ENCODE results near the gene TNFSF4.
"Not testable (repeated sequence)": the region's sequence is repeated elsewhere in the genome, so short reads cannot be mapped to it uniquely, and the experiment has no call there.

TNFSF4 gene

DNA sequence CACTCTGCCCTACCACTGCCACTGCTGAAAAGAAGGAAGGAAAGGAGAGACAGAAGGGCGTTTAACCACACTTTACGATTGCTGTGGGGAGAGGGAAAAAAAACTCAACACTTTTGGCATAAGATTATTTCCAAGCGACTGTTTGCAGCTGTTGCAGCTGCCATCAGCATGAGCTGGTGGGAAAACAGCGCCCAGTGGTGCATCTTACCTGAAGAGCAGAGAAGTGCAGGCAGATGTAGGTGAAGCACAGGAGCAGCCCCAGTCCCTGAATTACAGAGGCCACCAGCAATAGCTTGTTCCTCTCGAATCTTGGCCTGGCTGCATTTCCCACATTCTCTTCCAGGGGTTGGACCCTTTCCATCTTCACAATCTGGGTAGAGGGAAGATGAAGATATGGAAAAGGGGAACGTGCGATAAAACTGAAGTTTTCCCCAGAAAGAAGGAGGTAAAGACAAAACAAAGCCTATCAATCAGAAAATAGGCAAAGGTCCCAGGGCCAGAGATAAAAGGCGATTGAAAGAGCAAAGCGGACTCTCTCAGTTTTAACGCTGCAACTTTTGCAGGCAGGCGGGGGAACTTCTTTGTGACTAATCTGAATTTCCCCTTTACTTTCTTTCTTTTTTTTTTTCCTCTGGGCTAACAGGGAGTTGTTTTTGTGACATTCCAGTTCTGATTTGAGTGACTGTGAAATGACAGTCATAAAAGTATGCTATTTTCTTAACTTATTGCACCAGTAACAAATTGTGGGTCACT lies at the start of gene TNFSF4:
TSS of gene TNFSF4 (minus strand) at position 516 of the 753 bp plus-strand sequence. CDS start at position 361, 155 bp downstream.
- DNase-seq (ENCODE audit: low read depth in 1 of 2, low spot score in 1 of 2), result no peak

- DNase-seq (ENCODE audit: low read depth in 1 of 2, low spot score in 1 of 2), result no peak
These were observed 48.2 kb upstream of the TNFSF4 start for GRCh38 chr1:173255214-173255813.

GRCh38 chr1:173253046-173253445 lies 45.9 kb upstream of the TNFSF4 start:
- DNase-seq (ENCODE audit: low read depth in 1 of 2, low spot score in 1 of 2), result no peak

GRCh38 chr1:173249349-173249748 lies 42.2 kb upstream of the TNFSF4 start:
- no peak for DNase-seq (ENCODE audit: low read depth in 1 of 2, low spot score in 1 of 2)

DNA sequence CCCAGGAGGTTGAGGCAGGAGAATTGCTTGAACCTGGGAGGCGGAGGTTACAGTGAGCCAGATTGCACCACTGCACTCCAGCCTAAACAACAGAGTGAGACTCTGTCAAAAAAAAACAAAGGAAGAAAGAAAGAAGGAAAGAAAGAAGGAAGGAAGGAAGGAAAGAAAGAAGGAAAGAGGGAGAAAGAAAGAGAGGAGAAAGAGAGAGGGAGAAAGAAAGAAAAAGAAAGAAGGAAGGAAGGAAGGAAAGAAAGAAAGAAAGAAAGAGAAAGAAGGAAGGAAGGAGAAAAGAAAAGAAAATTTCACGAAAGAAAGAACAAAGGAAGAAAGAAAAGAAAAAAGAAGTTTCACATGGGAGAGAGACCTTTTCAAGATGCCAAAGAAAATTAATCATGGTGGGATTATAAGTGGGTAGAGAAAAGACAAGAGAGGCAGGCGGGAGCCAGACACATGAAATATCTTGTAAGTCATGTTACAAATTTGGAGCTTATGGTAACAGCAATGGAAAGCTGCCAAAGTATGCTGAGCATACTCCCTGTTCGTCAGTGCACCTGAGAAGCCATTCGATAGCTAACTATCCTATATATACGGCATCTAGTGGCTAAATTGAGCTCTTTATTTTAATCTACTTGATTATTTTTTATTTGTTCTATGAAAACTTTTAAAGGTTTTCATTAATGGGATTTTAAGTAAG lies 41.3 kb upstream of the TNFSF4 start:
- DNase-seq (ENCODE audit: low read depth in 1 of 2, low spot score in 1 of 2), result no peak

DNA sequence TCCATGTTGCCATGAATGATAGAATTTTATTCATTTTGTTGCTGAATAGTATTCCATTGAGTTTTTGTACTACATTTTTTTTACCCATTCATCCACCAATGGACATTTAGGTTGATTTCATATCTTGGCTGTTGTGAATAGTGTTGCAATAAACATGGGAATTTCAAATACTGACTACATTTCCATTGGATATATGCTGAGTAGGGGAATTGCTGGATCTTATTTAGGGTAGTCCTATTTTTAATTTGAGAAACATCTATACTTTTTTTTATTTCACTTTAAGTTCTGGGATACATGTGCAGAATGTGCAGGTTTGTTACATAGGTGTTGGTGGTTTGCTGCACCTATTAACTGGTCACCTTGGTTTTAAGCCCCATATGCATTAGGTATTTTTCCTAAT lies 38.8 kb upstream of the TNFSF4 start:
- DNase-seq (ENCODE audit: low read depth in 1 of 2, low spot score in 1 of 2), result no peak

DNA sequence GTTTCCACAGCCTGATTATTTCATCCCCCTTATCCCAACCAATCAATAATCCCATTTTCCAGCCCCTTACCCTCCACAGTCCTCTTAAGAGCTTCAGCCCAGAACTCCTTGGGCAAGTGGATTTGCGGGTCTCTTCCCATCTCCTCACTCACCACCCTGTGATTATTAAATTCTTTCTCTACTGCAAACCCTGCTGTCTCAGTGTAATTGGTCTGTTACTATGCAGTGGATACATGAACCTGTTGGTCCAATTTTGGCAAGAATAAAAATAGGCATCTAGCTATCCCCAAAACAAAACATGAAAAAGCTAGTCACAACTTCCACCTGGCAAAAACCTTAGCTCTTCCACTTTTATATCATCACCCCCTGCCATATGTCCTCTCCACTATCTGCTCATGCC lies 36.2 kb upstream of the TNFSF4 start:
- DNase-seq (ENCODE audit: low read depth in 1 of 2, low spot score in 1 of 2), result no peak

GRCh38 chr1:173241528-173242347 lies 34.6 kb upstream of the TNFSF4 start:
- no peak for DNase-seq (ENCODE audit: low read depth in 1 of 2, low spot score in 1 of 2)

DNA sequence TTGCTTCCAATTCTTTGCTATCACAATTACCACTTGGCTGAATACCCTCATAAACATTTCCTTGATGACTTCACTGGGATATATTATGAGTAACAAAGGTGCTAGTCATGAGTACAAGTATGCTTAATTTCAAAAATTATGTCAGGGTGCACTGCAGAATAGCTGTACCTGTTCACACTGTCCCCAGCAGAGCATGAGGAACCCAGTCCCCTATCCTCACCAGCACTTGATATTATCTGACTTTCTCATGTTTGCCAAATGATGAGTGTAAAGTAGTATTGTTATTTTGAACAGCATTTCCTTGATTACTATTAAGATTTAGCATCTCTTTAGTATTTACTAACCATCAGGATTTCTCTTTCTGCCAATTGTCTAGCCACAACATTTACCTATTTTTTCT lies 33.5 kb upstream of the TNFSF4 start:
- DNase-seq (ENCODE audit: low read depth in 1 of 2, low spot score in 1 of 2), result no peak

GRCh38 chr1:173239058-173239457 lies 31.9 kb upstream of the TNFSF4 start:
- no peak for DNase-seq (ENCODE audit: low read depth in 1 of 2, low spot score in 1 of 2)

- DNase-seq (ENCODE audit: low read depth in 1 of 2, low spot score in 1 of 2), result no peak
These were observed 27.8 kb upstream of the TNFSF4 start for GRCh38 chr1:173234899-173235298.

- not testable (repeated sequence) for DNase-seq (ENCODE audit: low read depth in 1 of 2, low spot score in 1 of 2)
These were observed 27.3 kb upstream of the TNFSF4 start for GRCh38 chr1:173234434-173234833.

DNA sequence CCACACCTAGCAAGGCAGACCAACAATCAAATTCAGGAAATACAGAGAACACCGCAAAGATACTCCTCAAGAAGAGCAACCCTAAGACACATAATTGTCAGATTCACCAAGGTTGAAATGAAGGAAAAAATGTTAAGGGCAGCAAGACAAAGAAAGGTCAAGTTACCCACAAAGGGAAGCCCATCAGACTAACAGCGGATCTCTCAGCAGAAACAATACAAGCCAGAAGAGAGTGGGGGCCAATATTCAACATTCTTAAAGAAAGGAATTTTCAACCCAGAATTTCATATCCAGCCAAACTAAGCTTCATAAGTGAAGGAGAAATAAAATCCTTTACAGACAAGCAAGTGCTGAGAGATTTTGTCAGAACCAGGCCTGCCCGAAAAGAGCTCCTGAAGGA lies 21.9 kb upstream of the TNFSF4 start:
- DNase-seq (ENCODE audit: low read depth in 1 of 2, low spot score in 1 of 2), result not testable (repeated sequence)

DNA sequence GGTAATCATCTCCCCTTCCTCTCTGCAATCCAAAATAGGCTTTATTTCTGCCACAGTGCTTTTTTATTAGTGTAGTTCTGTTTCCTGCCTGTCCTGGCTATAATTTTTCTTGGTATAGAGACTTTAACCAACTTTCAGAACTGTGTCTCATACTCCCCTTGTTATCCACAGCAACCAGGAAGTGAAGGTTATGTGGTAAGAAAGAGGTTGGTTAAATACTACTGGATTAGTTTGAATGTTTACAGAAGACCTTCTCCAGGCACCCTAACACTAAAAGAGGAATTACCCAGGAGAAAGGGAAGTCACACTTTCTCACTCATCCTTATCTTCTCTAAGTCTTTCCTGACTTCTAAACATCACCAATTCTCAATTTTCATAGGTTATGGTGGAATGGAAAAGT lies 17.8 kb upstream of the TNFSF4 start:
- no peak for DNase-seq (ENCODE audit: low read depth in 1 of 2, low spot score in 1 of 2)

- no peak for DNase-seq (ENCODE audit: low read depth in 1 of 2, low spot score in 1 of 2)
These were observed 17.3 kb upstream of the TNFSF4 start for GRCh38 chr1:173224280-173224892.

- no peak for DNase-seq (ENCODE audit: low read depth in 1 of 2, low spot score in 1 of 2)
These were observed 15.9 kb upstream of the TNFSF4 start for GRCh38 chr1:173223031-173223380.

DNA sequence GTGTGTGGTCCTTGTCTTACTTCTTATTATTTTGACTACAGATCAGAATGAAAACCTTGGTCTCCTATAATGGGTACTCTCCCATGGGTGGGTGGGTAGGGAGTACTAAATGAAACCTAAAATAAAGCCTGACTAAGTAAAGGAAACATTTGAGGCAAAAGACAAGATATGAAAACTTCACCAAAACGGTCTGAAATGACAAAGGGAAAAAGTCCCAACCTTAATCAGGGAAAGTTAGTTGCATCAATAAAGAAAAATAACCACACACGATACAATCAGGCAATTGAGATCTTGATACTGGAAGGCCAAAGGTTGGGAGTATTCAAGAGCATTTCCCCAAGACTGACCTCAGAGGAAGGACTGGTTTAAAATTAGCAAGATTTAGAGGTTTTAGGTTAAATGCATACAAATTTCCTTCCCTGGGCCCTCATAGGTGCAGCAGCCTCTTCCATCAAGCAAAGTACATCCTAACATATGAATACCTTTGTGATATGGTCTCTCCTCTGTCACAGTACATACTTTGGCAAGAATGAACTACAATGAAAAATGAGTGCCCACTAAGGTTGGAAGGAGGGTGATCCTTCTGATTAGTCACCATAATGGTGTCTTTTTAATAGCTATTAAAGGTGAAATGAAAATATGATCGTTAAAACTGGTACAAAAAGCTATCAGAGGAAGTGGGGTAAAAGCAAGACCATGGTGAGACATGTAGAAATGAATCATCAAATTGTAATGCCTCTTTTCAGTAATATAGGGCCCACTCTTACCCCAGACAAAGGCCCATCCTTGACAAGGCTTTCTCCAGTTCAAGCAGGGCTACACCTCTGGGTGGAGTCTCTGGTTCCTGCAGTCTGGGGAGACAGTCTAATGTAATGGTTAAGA lies 15.3 kb upstream of the TNFSF4 start:
- no peak for DNase-seq (ENCODE audit: low read depth in 1 of 2, low spot score in 1 of 2)

GRCh38 chr1:173220157-173220556 lies 13.0 kb upstream of the TNFSF4 start:
- DNase-seq (ENCODE audit: low read depth in 1 of 2, low spot score in 1 of 2), result no peak

DNA sequence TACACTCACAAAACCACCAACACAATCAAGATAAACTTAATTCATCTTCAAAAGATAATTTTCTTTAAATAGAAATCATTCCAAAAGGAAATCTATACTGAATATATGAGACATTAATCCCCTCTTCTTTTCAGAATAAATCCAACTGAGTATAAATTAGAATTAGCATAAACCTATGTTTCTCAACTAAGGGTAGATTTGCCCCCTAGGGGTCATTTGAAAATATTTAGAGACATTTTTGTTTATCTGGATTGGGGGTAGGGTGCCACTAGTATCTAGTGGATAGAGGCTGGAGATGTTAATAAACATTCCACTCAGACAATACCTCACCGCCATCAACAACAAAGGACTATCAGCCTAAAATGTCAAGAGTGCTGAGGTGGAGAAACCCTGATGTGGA lies 6.5 kb upstream of the TNFSF4 start:
- no peak for DNase-seq (ENCODE audit: low read depth in 1 of 2, low spot score in 1 of 2)

DNA sequence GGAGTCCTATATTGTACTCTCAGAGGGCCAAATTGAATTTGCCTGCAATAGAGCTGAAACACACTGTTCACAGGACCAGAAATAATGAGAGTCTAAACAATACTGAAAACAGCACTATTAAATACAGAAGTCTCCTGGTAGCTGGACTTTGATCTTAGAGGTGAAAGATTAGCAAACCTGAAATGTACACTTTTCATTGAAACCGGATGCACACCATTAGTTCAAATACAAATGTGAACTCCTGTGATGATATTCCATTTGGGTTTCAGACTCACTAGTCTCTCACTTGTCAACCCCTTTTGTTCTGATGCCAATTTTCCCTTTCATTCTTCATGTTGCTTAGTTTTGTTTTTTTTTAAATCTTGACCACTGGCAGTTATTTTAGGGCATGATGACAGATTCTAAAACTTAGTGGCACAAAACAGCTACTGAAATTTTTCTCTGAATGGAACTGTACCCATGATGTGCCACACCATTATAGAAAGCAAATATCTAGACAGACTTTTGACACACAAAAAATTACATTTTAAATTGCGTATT lies 5.9 kb upstream of the TNFSF4 start:
- no peak for DNase-seq (ENCODE audit: low read depth in 1 of 2, low spot score in 1 of 2)
